Activated T-cell treated with anti-CD3 and anti-CD28 coated beads for 24 hours (primary cell): Measurements from ENCODE around the gene DHX32.
"Not testable (repeated sequence)": the region's sequence is repeated elsewhere in the genome, so short reads cannot be mapped to it uniquely, and the experiment has no call there.

Experiments used
- DNase-seq: peaks from one replicate; pipeline ENCODE4 v3.0.0-alpha.2; 2020; ENCODE audit warnings: low read depth

Gene DHX32, protein sequence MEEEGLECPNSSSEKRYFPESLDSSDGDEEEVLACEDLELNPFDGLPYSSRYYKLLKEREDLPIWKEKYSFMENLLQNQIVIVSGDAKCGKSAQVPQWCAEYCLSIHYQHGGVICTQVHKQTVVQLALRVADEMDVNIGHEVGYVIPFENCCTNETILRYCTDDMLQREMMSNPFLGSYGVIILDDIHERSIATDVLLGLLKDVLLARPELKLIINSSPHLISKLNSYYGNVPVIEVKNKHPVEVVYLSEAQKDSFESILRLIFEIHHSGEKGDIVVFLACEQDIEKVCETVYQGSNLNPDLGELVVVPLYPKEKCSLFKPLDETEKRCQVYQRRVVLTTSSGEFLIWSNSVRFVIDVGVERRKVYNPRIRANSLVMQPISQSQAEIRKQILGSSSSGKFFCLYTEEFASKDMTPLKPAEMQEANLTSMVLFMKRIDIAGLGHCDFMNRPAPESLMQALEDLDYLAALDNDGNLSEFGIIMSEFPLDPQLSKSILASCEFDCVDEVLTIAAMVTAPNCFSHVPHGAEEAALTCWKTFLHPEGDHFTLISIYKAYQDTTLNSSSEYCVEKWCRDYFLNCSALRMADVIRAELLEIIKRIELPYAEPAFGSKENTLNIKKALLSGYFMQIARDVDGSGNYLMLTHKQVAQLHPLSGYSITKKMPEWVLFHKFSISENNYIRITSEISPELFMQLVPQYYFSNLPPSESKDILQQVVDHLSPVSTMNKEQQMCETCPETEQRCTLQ

GRCh38 chr10:125881192-125881591 lies at the start of gene DHX32:
DHX32 (minus strand) TSS chr10:125881292; CDS start chr10:125880824, 468 bp downstream.
- no peak for DNase-seq

DNA sequence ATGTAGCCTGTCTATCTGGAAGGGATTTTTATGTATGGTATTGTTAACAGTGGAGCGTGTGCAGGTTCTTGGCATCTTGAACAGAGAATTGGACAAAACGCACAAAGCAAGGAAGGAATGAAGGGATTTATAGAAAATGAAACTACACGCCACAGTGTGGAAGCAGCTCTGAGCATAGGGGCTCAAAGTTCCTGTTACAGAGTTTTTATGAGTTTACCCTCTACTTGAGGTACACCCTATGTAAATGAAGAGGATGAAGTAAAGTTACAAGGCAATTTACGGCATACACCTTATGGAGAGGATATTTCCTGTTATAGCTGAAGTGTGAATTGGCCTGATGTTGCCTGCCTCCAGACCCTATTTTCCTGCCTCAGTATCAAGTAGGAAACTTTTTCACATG lies 48.5 kb upstream of the DHX32 start:
- no peak for DNase-seq

DNA sequence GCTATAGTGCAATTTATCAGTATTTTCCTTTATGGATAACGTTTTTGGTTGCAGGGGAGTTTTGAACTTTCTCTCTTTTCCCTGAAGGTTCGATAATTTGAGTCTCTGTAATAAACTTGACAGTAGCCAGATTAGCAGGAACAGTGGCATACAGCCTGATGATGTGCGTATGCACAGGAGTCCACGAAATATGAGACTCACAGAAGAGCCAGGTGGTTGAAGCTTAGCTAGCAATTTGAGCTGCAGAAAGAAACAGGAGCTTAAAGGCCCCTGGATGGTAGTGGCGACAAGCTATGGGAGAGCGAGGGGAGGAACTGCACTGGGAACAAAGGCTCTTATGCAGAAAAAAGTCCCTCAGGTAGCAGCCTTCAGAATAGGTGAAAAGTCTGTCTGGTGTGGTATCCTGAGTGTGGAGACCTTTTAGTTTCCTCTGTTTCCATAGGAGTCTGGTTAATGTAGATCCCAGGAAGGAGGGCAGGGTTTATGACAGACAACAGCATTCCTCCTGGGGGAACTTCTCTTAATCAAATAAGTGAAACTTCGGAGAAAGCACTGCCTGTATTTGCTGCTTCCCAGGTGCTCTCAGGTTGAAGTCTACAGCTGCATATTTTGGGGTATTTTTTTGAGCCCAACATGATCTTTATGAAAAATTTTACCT lies 48.0 kb upstream of the DHX32 start:
- DNase-seq = no peak

DNA sequence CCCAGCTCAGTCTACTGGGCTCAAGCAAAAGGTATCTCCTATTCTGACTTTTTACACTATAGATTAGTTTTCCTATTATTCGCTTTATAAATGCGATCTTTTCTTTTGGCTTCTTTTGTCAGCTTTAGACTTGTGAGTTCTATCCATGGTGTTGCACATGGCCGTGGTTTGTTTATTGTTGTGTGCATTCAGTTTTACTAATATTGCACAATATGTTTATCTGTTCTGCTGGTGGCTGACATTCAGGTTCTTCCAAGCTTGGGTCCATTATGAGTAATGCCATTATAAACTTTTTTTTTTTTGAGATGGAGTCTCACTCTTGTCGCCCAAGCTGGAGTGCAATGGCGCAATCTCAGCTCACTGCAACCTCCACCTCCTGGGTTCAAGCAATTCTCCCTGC lies 46.2 kb upstream of the DHX32 start:
- DNase-seq = not testable (repeated sequence)

DNA sequence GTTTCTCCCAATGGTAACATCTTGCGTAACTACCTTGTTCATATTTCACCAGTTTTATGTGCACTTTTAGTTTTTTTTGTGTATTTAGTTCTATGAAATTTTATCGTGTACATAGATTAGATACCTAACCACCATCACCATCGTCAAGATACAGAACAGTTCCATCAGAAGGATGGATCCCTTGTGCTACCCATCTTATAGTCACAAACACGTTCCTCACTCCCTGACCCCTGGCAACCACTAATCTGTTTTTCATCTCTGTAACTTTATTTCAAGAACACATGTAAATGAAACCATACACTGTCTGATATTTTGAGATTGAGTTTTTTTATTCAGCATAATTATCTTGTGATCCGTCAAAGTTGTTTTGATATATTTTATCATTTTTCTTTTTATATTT lies 45.2 kb upstream of the DHX32 start:
- DNase-seq = no peak

DNA sequence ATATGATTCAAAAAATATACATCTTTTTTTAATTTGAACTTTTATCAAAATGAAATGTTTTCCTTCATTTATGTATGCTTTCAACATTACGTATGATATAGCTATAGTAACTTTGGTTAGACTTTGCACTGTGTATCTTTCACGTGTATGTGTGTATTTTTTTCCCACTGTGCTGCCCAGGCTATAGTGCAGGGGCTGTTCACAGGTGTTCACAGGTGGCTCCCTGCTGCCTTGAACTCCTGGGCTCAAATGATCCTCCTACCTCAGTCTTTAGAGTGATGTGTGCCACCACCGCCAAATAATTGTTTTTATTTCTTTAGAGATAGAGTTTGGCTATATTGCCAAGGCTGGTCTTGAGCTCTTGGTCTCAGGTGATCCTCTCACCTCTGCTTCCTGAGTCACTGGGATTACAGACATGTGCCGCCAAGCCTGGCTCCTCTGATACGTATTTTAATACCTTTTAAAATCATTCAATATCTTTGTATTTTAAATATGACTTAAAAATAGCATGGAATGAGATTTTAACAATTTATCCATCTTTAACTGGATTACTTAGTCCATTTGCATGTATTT lies 44.3 kb upstream of the DHX32 start:
- no peak for DNase-seq

GRCh38 chr10:125921643-125922306 lies 40.7 kb upstream of the DHX32 start:
- not testable (repeated sequence) for DNase-seq

DNA sequence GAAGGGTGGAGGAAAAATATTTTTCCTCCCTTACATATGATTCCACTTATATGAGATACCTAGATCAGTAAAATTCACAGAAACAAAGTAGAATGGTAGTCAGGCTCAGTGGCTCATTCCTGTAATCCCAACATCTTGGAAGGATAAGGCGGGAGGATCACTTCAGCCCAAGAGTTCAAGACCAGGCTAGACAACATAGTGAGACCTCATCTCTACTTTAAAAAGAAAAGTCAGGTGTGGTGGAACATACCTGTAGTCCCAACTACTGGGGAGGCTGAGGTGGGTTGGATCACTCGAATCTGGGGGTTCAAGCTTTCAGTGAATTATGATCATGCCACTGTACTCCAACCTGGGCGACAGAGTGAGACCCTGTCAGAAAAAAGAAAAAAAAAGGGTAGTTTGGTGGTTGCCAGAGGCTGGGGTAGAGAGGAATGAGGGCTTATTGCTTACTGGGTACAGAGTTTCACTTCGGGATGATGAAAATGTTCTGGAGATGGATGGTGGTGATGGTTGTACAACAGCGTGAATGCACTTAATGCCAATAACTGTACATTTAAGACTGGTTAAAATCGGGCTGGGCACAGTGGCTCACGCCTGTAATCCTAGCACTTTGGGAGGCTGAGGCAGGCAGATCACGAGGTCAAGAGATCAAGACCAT lies 36.7 kb upstream of the DHX32 start:
- not testable (repeated sequence) for DNase-seq

GRCh38 chr10:125916977-125917376 lies 35.9 kb upstream of the DHX32 start:
- no peak for DNase-seq

GRCh38 chr10:125913277-125913676 lies 32.2 kb upstream of the DHX32 start:
- not testable (repeated sequence) for DNase-seq

DNA sequence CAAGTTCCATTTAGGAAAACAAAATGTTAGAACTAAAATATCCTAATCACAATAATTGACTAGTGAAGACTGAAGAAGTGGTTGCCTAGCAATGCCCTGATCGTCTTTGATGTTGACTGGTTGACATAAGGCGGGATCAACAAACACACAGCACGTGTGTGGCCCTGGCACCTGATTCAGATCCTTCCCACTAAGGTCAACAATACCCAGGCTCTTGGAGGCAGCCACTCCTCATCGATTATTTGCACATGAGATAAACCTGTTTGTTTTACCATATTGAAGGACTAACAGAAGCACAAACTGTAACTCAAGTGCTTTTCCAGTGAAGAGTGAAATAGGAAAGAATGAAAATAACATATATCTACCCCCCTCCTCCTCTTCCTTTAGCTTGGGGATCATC lies 30.9 kb upstream of the DHX32 start:
- DNase-seq = no peak

DNA sequence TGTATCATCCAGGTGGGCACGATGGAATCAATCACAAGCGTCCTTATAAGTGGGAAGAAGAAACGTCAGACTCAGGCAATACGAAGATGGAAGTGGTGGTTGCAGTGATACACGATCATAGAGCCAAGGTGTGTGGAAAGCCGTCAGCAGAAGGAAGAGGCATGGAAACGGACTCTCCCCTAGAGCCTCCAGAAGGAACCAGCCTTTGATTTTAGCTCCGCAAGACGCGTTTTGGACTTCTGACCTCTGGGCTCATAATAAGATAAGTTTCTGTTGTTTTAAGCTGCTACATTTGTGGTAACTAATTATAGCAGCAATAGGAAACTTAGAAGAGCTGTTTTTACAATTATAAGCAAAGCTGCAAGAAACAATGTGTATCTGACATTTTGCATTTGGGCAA lies 30.1 kb upstream of the DHX32 start:
- DNase-seq = no peak

- not testable (repeated sequence) for DNase-seq
Measured at GRCh38 chr10:125909491-125909890, 28.4 kb upstream of the DHX32 start.

- not testable (repeated sequence) for DNase-seq
Measured at GRCh38 chr10:125908813-125909212, 27.7 kb upstream of the DHX32 start.

GRCh38 chr10:125907598-125907997 lies 26.5 kb upstream of the DHX32 start:
- DNase-seq = not testable (repeated sequence)

DNA sequence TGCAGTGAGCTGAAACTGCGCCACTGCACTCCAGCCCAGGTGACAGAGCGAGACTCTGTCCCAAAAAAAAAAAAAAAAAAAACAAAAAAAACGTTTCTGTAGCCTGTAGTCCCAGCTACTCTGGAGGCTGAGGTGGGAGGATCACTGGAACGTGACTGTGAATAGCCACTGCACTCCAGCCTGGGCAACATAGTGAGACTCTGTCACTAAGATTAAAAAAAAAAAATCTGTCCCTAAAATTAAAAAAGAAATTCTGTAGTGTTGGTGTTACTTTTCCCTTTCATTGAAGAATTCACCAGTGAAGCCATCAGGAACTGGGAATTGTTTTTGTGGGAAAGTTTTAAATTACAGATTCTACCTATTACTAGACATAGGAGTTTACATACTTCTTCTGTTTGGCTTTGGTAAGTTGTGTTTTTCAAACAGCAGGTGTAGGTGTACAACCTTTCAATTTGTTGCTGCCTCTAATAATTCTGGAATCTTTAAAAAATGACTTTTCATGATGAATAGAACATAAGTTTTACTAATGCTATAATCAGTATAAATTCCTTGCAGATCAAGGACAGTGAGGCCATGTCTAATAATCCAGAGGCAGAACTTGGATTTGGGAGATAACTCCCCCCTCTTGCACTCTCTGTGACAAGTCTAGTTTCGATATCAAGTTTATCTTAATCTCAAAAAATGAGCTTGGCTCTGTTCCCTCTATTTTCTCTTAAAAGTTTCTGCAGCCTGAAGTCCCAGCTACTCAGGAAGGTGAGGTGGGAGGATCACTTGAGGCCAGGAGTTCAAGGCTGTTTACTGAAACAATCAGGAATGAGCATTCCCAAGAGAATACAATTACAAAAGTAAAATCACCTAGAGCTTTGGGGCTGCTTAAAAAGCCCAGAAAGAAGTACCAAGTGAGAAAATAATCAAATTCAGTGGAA lies 24.2 kb upstream of the DHX32 start:
- not testable (repeated sequence) for DNase-seq

GRCh38 chr10:125903135-125903640 lies 22.1 kb upstream of the DHX32 start:
- DNase-seq = not testable (repeated sequence)

- not testable (repeated sequence) for DNase-seq
Measured at GRCh38 chr10:125900963-125901362, 19.9 kb upstream of the DHX32 start.

- DNase-seq = not testable (repeated sequence)
Measured at GRCh38 chr10:125897317-125897716, 16.2 kb upstream of the DHX32 start.
